ENCODE data around the gene G0S2. TPM values are rescaled to one million over a fixed set of nuclear protein-coding genes. Genes with fewer than 3 reads are reported as not detected.

Gene G0S2
- polyA plus RNA-seq, 1 donor (not counting 4 experiments of a cell fraction or from before 2014, with no cell fraction given) = 46.2 TPM

- peaks cover under 1% of the 10 kb centered on the region for H3K79me2 ChIP-seq (ENCODE audit: control insufficient read depth, insufficient read depth, low read length)
- no peak for TF ChIP-seq CTCF (optimal IDR thresholded peaks at IDR 0.05 in 1 of 3, IDR thresholded peaks at IDR 0.05 in 1 of 3, conservative IDR thresholded peaks at IDR 0.05 in 1 of 3; ENCODE audit: extremely low read depth in 1 of 3, insufficient read depth in 2 of 3, low read length in 3 of 3)
- no peak for TF ChIP-seq EZH2 (IDR thresholded peaks at IDR 0.05; ENCODE audit: low read length)
- no peaks in the 10 kb centered on the region for H3K9me1 ChIP-seq (ENCODE audit: control insufficient read depth, extremely low read depth, insufficient read depth, low read length)
- peaks cover 50% of the 10 kb centered on the region for H3K4me1 ChIP-seq (ENCODE audit: control insufficient read depth, extremely low read depth, insufficient read depth, low read length)
- no peaks in the 10 kb centered on the region for H3K9me3 ChIP-seq (ENCODE audit: control insufficient read depth, low read depth, low read length)
- no peaks in the 10 kb centered on the region for H3K36me3 ChIP-seq (ENCODE audit: control insufficient read depth in 2 of 2, extremely low read depth in 1 of 2, insufficient read depth in 2 of 2, low read length in 2 of 2)
- dilution Hi-C loops (cut with MboI; ENCODE audit: extremely low pct_ligation_motif_present, low sequenced_read_pairs) = no loop called here
- no peak overlapping the region for H3K4me3 ChIP-seq (ENCODE audit: control insufficient read depth in 2 of 3, extremely low read depth in 1 of 3, insufficient read depth in 2 of 3, low read depth in 1 of 3, low read length in 3 of 3)
- peak overlapping the region; percentile 47 for H3K27ac ChIP-seq (ENCODE audit: control insufficient read depth, insufficient read depth, low read length)
- H2AFZ ChIP-seq (ENCODE audit: control insufficient read depth, low read length) = peak overlapping the region; percentile 21
- H3K27me3 ChIP-seq (ENCODE audit: control insufficient read depth, extremely low read depth, insufficient read depth, low read length) = no peaks in the 10 kb centered on the region
- H3K4me2 ChIP-seq (ENCODE audit: control insufficient read depth, extremely low read depth, insufficient read depth, low read depth, low read length) = peak overlapping the region; percentile 30
- no peak overlapping the region for H3K9ac ChIP-seq (ENCODE audit: control insufficient read depth, extremely low read depth, insufficient read depth, low read length)
- no peaks in the 10 kb centered on the region for H4K20me1 ChIP-seq (ENCODE audit: control insufficient read depth, extremely low read depth, insufficient read depth, low read length)
- DNase-seq (ENCODE audit: low read depth, low spot score) (peak; percentile 50), FAIRE-seq (peak; percentile 34)
Observed at GRCh38 chr1:209659909-209660308, 15.3 kb upstream of the G0S2 start.

- Histone ChIP-seq H3K4me2 (ENCODE audit: control insufficient read depth, extremely low read depth, insufficient read depth, low read depth, low read length) (no peak overlapping the region), H3K9ac (ENCODE audit: control insufficient read depth, extremely low read depth, insufficient read depth, low read length) (no peak overlapping the region), H3K27ac (ENCODE audit: control insufficient read depth, insufficient read depth, low read length) (no peak overlapping the region), H3K36me3 (ENCODE audit: control insufficient read depth in 2 of 2, extremely low read depth in 1 of 2, insufficient read depth in 2 of 2, low read length in 2 of 2) (no peaks in the 10 kb centered on the region), H3K79me2 (ENCODE audit: control insufficient read depth, insufficient read depth, low read length) (no peaks in the 10 kb centered on the region), H4K20me1 (ENCODE audit: control insufficient read depth, extremely low read depth, insufficient read depth, low read length) (no peaks in the 10 kb centered on the region), H3K4me1 (ENCODE audit: control insufficient read depth, extremely low read depth, insufficient read depth, low read length) (peaks cover 38% of the 10 kb centered on the region), H3K4me3 (ENCODE audit: control insufficient read depth in 2 of 3, extremely low read depth in 1 of 3, insufficient read depth in 2 of 3, low read depth in 1 of 3, low read length in 3 of 3) (no peak overlapping the region), H3K9me1 (ENCODE audit: control insufficient read depth, extremely low read depth, insufficient read depth, low read length) (no peaks in the 10 kb centered on the region), H2AFZ (ENCODE audit: control insufficient read depth, low read length) (no peak overlapping the region), H3K27me3 (ENCODE audit: control insufficient read depth, extremely low read depth, insufficient read depth, low read length) (no peaks in the 10 kb centered on the region), H3K9me3 (ENCODE audit: control insufficient read depth, low read depth, low read length) (no peaks in the 10 kb centered on the region)
- FAIRE-seq = no peak
- DNase-seq (ENCODE audit: low read depth, low spot score) = no peak
- TF ChIP-seq EZH2 (IDR thresholded peaks at IDR 0.05; ENCODE audit: low read length) = no peak
- no peak for TF ChIP-seq CTCF (optimal IDR thresholded peaks at IDR 0.05 in 1 of 3, IDR thresholded peaks at IDR 0.05 in 1 of 3, conservative IDR thresholded peaks at IDR 0.05 in 1 of 3; ENCODE audit: extremely low read depth in 1 of 3, insufficient read depth in 2 of 3, low read length in 3 of 3)
- dilution Hi-C loops (cut with MboI; ENCODE audit: extremely low pct_ligation_motif_present, low sequenced_read_pairs) = no loop called here
Observed at GRCh38 chr1:209661071-209661470, 14.1 kb upstream of the G0S2 start.
